HepG2 (cell line): ENCODE data around the gene CTDNEP1. TPM values are rescaled to one million over a fixed set of nuclear protein-coding genes. Genes with fewer than 3 reads are reported as not detected.

Source experiments
- KLF16 ChIP-seq, 2 experiments: sonication (generic) in 1 of 2; formaldehyde crosslinking in 1 of 2; IDR thresholded peaks; 2 replicates each; pipeline versions ENCODE4 v1.6.1 to v1.8.0; 2016 to 2023; ENCODE audit warnings: missing genetic modification reagents in 2 of 2, missing compliant biosample characterization in 1 of 2
- RFXAP ChIP-seq: sonication (generic); formaldehyde crosslinking; IDR thresholded peaks from 2 replicates; pipeline ENCODE4 v1.4.0; 2020; ENCODE audit warnings: missing genetic modification reagents, borderline replicate concordance
- ZNF124 ChIP-seq: sonication (generic); formaldehyde crosslinking; IDR thresholded peaks from 2 replicates; pipeline ENCODE4 v1.4.0; 2020; ENCODE audit warnings: missing genetic modification reagents
- ZNF335 ChIP-seq: sonication (generic); formaldehyde crosslinking; IDR thresholded peaks from 2 replicates; pipeline ENCODE4 v1.4.0; 2020; ENCODE audit warnings: missing genetic modification reagents
- ZNF430 ChIP-seq: sonication (generic); formaldehyde crosslinking; IDR thresholded peaks from 2 replicates; pipeline ENCODE4 v1.9.0; 2021; ENCODE audit warnings: mild to moderate bottlenecking, missing genetic modification reagents
- ZNF772 ChIP-seq: sonication (generic); formaldehyde crosslinking; IDR thresholded peaks from 2 replicates; pipeline ENCODE4 v1.5.0; 2020; ENCODE audit warnings: mild to moderate bottlenecking, missing genetic modification reagents
- ZNF883 ChIP-seq: sonication (generic); formaldehyde crosslinking; IDR thresholded peaks from 2 replicates; pipeline ENCODE4 v1.5.1; 2020; ENCODE audit warnings: mild to moderate bottlenecking, missing genetic modification reagents; ENCODE audit errors: not compliant biosample characterization
- polyA plus RNA-seq, 8 experiments: library from polyadenylated mRNA; depleted of rRNA in 3 of 8; stranded (reverse) in 7 of 8; unstranded in 1 of 8; fragments of >200 nt; fragmentation: Illumina TruSeq in 4 of 8; extraction: Trizol in 4 of 8; gene quantifications; 2 replicates each; pipeline versions ENCODE4 v1.2.1 to v1.2.3, GENCODE V29; 2011 to 2016; ENCODE audit warnings: low read depth in 4 of 8, missing spikeins in 1 of 8, mixed read lengths in 1 of 8; ENCODE audit not compliant: insufficient read depth in 1 of 8
- total RNA-seq, 5 experiments: library from RNA; depleted of rRNA; stranded (reverse); fragments of >200 nt; fragmentation: Illumina TruSeq; extraction: Trizol; gene quantifications; 2 replicates each; pipeline ENCODE4 v1.2.3, GENCODE V29; 2016; ENCODE audit warnings: low read depth in 1 of 5
- TF ChIP-seq, protein P1 (sequence below): sonication (generic); formaldehyde crosslinking; IDR thresholded peaks from 2 replicates; pipeline ENCODE4 v1.5.1; 2020; ENCODE audit warnings: missing genetic modification reagents, mild to moderate bottlenecking, borderline replicate concordance
- TF ChIP-seq, protein P2 (sequence below): sonication (generic); formaldehyde crosslinking; IDR thresholded peaks from 2 replicates; pipeline ENCODE4 v1.8.0; 2022; ENCODE audit warnings: missing genetic modification reagents, low read depth, mild to moderate bottlenecking, borderline replicate concordance
- TF ChIP-seq, protein P3 (sequence below): sonication (generic); formaldehyde crosslinking; IDR thresholded peaks from 2 replicates; pipeline ENCODE4 v1.4.0; 2020; ENCODE audit warnings: missing genetic modification reagents
- TF ChIP-seq, protein P4 (sequence below): IDR thresholded peaks from 2 replicates; pipeline ENCODE4 v1.6.1; 2016; ENCODE audit warnings: low read depth, control low read depth
- TF ChIP-seq, protein P5 (sequence below): sonication (generic); formaldehyde crosslinking; IDR thresholded peaks from 2 replicates; pipeline ENCODE4 v1.8.0; 2022; ENCODE audit warnings: mild to moderate bottlenecking, missing genetic modification reagents; ENCODE audit not compliant: insufficient replicate concordance
- TF ChIP-seq, protein P6 (sequence below): sonication (generic); formaldehyde crosslinking; IDR thresholded peaks from 2 replicates; pipeline ENCODE4 v1.5.0; 2020; ENCODE audit warnings: missing genetic modification reagents
- TF ChIP-seq, protein P7 (sequence below): sonication (generic); formaldehyde crosslinking; IDR thresholded peaks from 2 replicates; pipeline ENCODE4 v1.5.1; 2020; ENCODE audit warnings: mild to moderate bottlenecking, moderate library complexity, missing genetic modification reagents

CTDNEP1 gene
- total and polyA plus RNA-seq, 2 of the 13 experiments (the other 11 are each of a cell fraction or from before 2014, with no cell fraction given): 19.8 to 118 TPM

DNA sequence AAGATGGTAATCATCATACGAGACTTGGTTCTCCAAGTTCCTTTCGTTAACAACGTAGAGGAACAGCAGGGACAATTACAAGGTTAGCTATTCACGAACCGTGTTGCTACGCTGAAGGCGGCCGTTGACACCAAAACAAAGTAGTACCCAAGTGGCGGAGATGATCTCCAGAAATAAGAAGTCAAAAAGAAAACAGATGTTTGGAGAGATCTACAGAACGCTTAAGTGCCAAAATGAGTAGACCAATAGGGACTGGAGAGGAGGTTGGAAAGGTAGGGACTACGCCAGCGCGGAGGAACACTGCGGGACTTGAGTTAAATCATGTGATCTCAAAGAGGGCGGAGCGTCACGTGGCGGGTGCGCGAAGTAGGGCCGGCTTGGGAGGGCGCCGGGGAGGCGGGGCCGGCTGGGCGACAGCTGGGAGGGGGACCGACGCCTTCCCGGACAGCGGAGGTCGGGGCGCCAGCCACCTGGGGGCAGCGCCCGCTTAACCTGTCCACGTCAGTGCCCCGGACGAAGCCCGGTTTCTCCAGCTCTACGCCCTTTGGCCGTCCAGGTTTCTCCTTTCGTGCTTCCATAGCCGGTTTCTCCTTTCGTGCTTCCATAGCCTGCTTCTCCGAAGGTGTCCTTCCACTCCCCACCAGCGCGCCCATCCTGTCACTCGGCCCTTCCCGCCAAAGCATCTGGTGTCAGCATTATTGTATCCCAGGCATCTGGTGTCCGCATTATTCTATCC, 8.6 kb downstream of the CTDNEP1 start (continued):
- TF ChIP-seq, protein P1, sequence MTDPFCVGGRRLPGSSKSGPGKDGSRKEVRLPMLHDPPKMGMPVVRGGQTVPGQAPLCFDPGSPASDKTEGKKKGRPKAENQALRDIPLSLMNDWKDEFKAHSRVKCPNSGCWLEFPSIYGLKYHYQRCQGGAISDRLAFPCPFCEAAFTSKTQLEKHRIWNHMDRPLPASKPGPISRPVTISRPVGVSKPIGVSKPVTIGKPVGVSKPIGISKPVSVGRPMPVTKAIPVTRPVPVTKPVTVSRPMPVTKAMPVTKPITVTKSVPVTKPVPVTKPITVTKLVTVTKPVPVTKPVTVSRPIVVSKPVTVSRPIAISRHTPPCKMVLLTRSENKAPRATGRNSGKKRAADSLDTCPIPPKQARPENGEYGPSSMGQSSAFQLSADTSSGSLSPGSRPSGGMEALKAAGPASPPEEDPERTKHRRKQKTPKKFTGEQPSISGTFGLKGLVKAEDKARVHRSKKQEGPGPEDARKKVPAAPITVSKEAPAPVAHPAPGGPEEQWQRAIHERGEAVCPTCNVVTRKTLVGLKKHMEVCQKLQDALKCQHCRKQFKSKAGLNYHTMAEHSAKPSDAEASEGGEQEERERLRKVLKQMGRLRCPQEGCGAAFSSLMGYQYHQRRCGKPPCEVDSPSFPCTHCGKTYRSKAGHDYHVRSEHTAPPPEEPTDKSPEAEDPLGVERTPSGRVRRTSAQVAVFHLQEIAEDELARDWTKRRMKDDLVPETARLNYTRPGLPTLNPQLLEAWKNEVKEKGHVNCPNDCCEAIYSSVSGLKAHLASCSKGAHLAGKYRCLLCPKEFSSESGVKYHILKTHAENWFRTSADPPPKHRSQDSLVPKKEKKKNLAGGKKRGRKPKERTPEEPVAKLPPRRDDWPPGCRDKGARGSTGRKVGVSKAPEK (CRISPR knock-in tag): 0 out of 2 replicates have a peak, but pooled peaks have one; percentile 23
- peak; percentile 37; the same call in 1 of the 2 replicates for TF ChIP-seq ZNF124 (CRISPR knock-in tag)
- TF ChIP-seq KLF16 (CRISPR knock-in tag; IDR thresholded peaks at IDR 0.05): peak in 1 of 2 experiments; percentile 92; a peak in 2 of 4 replicates
- TF ChIP-seq, protein P2, sequence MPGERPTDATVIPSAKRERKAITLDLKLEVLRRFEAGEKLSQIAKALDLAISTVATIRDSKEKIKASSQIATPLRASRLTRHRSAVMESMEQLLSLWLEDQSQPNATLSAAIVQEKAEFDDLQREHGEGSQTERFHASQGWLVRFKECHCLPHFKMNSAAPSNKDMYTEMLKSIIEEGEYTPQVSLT: 0 out of 2 replicates have a peak, but pooled peaks have one; percentile 58
- 0 out of 2 replicates have a peak, but pooled peaks have one; percentile 45 for TF ChIP-seq RFXAP
- TF ChIP-seq ZNF335 (CRISPR knock-in tag): no peak
- TF ChIP-seq ZNF772: no peak; the same call in 1 of the 2 replicates
- peak; percentile 56; the same call in 1 of the 2 replicates for TF ChIP-seq ZNF430 (CRISPR knock-in tag)
- TF ChIP-seq, protein P3, sequence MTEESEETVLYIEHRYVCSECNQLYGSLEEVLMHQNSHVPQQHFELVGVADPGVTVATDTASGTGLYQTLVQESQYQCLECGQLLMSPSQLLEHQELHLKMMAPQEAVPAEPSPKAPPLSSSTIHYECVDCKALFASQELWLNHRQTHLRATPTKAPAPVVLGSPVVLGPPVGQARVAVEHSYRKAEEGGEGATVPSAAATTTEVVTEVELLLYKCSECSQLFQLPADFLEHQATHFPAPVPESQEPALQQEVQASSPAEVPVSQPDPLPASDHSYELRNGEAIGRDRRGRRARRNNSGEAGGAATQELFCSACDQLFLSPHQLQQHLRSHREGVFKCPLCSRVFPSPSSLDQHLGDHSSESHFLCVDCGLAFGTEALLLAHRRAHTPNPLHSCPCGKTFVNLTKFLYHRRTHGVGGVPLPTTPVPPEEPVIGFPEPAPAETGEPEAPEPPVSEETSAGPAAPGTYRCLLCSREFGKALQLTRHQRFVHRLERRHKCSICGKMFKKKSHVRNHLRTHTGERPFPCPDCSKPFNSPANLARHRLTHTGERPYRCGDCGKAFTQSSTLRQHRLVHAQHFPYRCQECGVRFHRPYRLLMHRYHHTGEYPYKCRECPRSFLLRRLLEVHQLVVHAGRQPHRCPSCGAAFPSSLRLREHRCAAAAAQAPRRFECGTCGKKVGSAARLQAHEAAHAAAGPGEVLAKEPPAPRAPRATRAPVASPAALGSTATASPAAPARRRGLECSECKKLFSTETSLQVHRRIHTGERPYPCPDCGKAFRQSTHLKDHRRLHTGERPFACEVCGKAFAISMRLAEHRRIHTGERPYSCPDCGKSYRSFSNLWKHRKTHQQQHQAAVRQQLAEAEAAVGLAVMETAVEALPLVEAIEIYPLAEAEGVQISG (CRISPR knock-in tag): peak; percentile 80
- TF ChIP-seq, protein P4, sequence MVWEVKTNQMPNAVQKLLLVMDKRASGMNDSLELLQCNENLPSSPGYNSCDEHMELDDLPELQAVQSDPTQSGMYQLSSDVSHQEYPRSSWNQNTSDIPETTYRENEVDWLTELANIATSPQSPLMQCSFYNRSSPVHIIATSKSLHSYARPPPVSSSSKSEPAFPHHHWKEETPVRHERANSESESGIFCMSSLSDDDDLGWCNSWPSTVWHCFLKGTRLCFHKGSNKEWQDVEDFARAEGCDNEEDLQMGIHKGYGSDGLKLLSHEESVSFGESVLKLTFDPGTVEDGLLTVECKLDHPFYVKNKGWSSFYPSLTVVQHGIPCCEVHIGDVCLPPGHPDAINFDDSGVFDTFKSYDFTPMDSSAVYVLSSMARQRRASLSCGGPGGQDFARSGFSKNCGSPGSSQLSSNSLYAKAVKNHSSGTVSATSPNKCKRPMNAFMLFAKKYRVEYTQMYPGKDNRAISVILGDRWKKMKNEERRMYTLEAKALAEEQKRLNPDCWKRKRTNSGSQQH (CRISPR knock-in tag): 0 out of 2 replicates have a peak, but pooled peaks have one; percentile 39
- peak; percentile 45 for TF ChIP-seq ZNF883
- TF ChIP-seq, protein P5, sequence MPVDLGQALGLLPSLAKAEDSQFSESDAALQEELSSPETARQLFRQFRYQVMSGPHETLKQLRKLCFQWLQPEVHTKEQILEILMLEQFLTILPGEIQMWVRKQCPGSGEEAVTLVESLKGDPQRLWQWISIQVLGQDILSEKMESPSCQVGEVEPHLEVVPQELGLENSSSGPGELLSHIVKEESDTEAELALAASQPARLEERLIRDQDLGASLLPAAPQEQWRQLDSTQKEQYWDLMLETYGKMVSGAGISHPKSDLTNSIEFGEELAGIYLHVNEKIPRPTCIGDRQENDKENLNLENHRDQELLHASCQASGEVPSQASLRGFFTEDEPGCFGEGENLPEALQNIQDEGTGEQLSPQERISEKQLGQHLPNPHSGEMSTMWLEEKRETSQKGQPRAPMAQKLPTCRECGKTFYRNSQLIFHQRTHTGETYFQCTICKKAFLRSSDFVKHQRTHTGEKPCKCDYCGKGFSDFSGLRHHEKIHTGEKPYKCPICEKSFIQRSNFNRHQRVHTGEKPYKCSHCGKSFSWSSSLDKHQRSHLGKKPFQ (CRISPR knock-in tag): peak; percentile 58
- TF ChIP-seq, protein P6, sequence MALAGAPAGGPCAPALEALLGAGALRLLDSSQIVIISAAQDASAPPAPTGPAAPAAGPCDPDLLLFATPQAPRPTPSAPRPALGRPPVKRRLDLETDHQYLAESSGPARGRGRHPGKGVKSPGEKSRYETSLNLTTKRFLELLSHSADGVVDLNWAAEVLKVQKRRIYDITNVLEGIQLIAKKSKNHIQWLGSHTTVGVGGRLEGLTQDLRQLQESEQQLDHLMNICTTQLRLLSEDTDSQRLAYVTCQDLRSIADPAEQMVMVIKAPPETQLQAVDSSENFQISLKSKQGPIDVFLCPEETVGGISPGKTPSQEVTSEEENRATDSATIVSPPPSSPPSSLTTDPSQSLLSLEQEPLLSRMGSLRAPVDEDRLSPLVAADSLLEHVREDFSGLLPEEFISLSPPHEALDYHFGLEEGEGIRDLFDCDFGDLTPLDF (CRISPR knock-in tag): peak; percentile 44; the same call in 1 of the 2 replicates
- TF ChIP-seq, protein P7, sequence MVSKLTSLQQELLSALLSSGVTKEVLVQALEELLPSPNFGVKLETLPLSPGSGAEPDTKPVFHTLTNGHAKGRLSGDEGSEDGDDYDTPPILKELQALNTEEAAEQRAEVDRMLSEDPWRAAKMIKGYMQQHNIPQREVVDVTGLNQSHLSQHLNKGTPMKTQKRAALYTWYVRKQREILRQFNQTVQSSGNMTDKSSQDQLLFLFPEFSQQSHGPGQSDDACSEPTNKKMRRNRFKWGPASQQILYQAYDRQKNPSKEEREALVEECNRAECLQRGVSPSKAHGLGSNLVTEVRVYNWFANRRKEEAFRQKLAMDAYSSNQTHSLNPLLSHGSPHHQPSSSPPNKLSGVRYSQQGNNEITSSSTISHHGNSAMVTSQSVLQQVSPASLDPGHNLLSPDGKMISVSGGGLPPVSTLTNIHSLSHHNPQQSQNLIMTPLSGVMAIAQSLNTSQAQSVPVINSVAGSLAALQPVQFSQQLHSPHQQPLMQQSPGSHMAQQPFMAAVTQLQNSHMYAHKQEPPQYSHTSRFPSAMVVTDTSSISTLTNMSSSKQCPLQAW (CRISPR knock-in tag): no peak
